ENCODE results near the gene TFF2.

The TFF2 gene

DNA sequence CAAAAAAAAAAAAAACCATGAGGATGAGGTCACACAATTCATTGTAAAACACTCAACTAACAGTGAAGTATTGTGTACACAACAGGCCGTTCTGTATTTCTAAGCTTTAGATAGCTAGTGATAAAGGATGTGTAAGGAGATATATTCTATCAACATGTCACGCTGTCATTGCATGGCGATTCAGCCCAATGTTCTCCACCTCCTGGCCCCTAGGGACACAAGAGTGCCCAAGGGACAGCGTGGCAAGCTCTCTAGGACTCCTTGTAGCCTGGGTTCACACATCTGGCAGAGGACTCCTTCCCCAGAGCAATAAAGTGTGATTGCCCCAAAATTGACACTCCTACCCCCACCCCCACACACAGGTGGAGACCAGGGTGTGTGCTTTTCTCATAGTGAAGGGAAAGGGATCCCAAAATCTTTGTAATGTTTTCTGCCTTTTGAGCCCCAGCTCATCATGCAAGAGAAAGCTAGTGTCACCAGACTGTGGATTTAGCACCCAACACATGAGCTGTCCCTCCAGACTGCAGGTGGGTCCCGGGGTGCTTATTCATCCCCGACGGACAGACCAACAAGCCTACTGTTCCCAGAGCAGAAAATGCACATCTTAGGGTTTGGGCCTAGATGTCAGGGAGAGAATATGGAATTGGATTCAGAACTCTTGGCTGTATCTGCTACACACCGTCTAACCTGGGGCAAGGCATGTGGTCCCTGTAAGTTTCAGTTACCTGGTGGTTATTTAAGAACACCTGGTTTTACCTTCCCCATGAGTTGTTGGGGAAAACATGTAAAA, 33.6 kb upstream of the TFF2 start:
- DNase-seq, result no peak

- no peak for DNase-seq
These were observed 32.5 kb upstream of the TFF2 start for GRCh38 chr21:42383331-42383730.

GRCh38 chr21:42382915-42383314, 32.1 kb upstream of the TFF2 start:
- DNase-seq, result no peak

- peak; percentile 37 for DNase-seq
These were observed 30.7 kb upstream of the TFF2 start for GRCh38 chr21:42381347-42381984.

GRCh38 chr21:42379426-42380215, 28.8 kb upstream of the TFF2 start:
- DNase-seq, result no peak

DNA sequence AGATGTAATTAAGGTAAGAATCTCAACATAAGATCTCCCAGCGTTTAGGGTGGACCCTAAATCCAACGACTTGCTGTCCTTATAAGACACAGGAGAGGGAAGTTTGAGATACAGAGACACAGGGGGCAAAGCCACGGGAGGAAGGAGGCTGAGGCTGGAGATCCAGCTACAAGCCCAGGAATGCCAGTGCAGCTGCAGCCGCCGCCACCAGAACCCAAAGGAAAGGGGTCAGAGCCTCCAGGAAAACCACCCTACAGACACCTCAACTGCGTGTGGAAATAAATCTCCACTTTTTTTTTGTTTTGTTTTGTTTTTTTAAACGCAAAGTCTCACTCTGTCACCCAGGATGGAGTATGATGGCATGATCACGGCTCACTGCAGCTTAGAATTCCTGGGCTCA, 27.6 kb upstream of the TFF2 start:
- no peak for DNase-seq

DNA sequence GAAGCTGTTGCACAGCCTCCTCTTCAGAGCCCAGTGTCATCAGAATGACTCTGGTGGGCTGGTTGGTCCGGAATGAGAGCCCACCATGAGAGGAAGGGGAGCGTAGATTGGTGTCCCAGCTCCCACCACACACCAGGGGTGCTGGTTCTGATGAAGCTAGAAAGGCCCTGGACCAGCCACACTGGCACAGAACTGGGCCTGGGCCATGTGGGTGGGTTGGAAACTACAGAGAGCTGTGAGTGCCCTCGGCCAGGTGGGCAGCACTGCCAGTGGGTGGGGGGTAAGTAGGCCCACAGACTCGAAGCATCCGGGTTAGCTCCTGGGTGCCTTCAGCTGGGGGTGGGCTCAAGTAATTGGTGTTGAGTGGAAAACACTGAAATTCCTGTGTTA, 27.2 kb upstream of the TFF2 start:
- DNase-seq, result no peak

DNA sequence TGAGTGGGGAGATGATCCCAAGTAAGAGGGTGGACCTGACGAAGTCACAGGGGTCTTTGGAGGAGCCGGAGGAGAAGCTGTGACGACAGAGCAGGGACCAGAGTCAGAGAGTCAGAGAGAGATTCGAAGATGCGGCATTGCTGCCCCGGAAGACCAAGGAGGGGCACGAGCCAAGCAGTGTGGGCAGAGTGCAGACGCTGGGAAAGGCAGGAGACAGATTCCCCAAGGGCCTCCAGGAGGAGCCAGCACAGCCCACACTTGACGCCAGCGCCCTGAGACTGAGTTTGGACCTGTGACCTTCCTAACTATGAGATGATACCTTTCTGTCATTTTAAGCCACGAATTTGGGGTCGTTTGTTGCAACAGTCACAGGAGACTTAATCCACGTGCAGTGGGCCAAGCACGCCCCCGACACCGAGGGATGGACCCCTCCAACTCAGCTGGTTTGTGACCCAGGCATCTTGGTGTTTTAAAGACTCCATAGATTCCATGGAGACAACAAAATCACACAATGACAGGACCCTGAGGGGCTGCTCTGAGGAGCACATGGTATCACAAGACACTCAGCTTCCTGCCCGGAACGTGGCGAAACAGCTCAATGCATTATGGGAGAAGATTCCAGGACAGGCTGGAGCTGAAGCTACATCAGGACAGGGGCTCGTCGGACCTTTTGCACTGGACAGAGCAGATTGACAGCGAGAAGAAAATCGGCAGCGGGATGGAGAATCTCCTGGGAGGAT, 26.6 kb upstream of the TFF2 start:
- DNase-seq, result no peak

- DNase-seq, result peak; percentile 54
These were observed 25.7 kb upstream of the TFF2 start for GRCh38 chr21:42376338-42376982.

DNA sequence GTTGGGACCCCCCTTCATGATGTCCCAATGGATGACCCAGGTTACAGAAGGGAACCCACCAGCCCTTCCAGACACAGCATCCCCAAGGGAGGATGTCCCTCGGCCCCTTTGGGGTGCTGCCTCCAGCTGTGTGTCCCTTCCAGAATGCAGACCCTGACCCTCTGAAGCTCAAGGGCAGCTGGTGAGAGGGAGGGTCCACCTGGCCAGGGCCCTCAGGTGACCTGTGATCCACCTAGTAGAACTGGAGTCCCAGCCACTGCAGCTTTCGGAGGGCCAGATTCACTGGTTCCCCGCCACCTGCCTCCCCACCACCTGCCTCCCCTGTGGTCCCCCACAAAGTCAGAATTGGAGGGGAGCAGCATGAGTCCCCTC, 25.2 kb upstream of the TFF2 start:
- DNase-seq, result no peak

GRCh38 chr21:42375506-42375905, 24.7 kb upstream of the TFF2 start:
- DNase-seq, result no peak

- no peak for DNase-seq
These were observed 24.2 kb upstream of the TFF2 start for GRCh38 chr21:42374864-42375499.

- no peak for DNase-seq
These were observed 23.7 kb upstream of the TFF2 start for GRCh38 chr21:42374457-42374856.

DNA sequence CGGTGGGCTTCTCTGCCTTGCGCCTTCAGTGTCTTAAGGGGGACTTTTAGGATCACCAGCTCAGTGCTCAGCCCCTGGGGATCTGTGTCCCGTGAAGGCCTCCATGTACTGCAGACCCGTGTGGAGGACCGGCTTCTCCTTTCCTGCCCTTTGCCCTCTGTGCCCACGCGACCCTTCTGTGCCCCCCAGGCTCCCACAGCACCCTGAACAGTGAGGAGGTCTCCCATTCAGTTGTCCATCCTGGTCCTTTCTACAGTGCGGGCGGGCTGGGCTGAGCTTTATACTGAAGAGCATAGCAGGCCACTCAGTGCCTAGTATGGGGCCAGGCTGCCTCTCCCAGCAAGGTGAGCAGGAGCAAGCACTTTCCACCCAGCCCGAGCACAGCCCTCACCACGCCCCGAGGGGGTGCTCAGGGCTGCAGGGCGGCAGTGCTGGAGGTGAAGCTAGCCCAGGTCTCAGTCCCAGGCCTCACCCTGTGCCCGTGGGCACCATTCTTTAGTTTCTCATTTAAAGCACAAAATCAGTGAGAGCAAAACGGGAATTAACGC, 23.2 kb upstream of the TFF2 start:
- no peak for DNase-seq

- DNase-seq, result no peak
These were observed 22.6 kb upstream of the TFF2 start for GRCh38 chr21:42373196-42373907.

DNA sequence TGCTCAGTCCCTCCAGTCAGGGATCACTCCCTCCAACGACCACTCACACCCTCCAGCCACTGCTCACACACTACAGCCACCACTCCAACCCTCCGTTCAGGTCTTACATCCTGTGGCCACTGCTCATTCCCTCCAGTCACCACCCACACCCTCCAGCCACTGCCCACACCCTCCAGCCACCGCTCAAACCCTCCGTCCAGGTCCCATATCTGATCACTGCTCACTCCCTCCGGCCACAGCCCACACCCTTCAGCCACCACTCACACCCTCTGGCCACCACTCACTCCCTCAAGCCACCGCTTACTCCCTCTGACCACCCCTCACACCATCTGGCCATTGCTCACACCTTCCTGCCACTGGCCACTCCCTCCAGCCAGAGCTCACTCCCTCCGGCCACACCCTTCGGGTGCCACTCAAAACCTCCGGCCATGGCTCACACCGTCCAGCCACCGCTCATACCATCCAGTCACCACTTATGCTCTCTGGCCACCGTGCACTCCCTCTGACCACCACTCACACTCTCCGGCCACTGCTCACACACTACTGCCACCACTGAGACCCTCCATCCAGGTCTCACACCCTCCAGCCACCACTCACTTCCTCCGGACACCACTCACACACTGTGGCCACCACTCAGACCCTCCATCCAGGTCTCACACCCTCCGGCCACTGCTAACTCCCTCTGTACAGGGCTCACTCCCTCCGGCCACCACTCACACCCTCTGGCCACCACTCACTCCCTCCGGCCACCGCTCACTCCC, 20.3 kb upstream of the TFF2 start:
- DNase-seq, result no peak

GRCh38 chr21:42369821-42370220, 19.0 kb upstream of the TFF2 start:
- DNase-seq, result no peak

GRCh38 chr21:42367367-42368165, 16.8 kb upstream of the TFF2 start:
- no peak for DNase-seq

DNA sequence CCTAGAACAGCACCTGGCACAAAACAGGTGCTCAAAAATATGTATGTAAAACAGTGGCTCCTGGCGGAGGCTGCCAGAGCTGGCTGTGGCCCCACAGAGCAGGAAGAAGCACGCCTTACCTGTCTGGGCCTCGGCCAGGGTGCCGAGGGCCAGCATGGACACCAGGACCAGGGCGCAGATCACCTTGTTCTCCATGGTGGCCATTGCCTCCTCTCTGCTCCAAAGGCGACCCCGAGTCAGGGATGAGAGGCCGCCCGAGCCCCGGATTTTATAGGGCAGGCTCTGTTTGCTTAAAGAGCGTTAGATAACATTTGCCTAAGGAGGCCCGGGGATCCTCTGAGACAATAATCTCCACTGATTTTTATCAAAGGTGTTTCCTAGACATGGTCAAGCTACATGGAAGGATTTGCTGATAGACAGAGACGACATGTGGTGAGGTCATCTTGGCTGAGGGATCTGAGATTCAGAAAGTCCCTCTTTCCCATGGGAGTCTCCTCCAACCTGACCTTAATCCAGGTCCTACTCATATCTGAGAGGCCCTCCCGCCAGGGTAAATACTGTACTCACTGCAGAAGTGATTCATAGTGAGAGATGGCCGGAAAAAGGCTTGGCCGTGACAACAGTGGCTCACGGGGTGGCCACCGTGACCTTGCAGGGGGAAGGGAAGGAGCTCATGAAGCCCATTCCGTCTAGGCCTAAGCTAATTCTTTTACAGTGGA, 15.7 kb upstream of the TFF2 start, which contains the start of gene TFF1:
TSS of gene TFF1 (minus strand) at position 244 of the 719 bp plus-strand sequence. CDS start at position 204, 40 bp downstream.
- DNase-seq, result no peak

All from effector CD4-positive, alpha-beta T cell (primary cell).